Muscle layer of colon (tissue), 2 donors: Measurements from ENCODE around the gene TMED4.
A peak's percentile ranks its signal among the peaks of the same experiment; 100 is the strongest.

Source experiments
- H3K27ac ChIP-seq: one replicate; pipeline ENCODE4 v1.7.0; 2013; ENCODE audit warnings: low read depth, mild to moderate bottlenecking, low read length, moderate library complexity
- H3K27me3 ChIP-seq, 2 donors: one replicate each; pipeline ENCODE4 v1.7.0; 2013; ENCODE audit warnings: low read length in 2 of 2, mild to moderate bottlenecking in 2 of 2; ENCODE audit not compliant: insufficient read depth in 2 of 2, control insufficient read depth in 1 of 2
- H3K36me3 ChIP-seq: one replicate; pipeline ENCODE4 v1.7.0; 2013; ENCODE audit warnings: mild to moderate bottlenecking, low read length; ENCODE audit not compliant: insufficient read depth
- H3K4me1 ChIP-seq: one replicate; pipeline ENCODE4 v1.7.0; 2013; ENCODE audit warnings: mild to moderate bottlenecking, low read length; ENCODE audit not compliant: insufficient read depth
- H3K4me3 ChIP-seq, 2 donors: one replicate each; pipeline ENCODE4 v1.7.0; 2013; ENCODE audit warnings: low read length in 2 of 2, low read depth in 1 of 2, mild to moderate bottlenecking in 1 of 2, moderate library complexity in 1 of 2
- H3K9ac ChIP-seq: one replicate; pipeline ENCODE4 v1.7.0; 2013; ENCODE audit warnings: low read length
- H3K9me3 ChIP-seq: one replicate; pipeline ENCODE4 v1.7.0; 2013; ENCODE audit warnings: mild to moderate bottlenecking, low read length
- donor health status: abdominal sarcoma.
- donor health status: Adenocarcinoma of cecum.

Gene TMED4

DNA sequence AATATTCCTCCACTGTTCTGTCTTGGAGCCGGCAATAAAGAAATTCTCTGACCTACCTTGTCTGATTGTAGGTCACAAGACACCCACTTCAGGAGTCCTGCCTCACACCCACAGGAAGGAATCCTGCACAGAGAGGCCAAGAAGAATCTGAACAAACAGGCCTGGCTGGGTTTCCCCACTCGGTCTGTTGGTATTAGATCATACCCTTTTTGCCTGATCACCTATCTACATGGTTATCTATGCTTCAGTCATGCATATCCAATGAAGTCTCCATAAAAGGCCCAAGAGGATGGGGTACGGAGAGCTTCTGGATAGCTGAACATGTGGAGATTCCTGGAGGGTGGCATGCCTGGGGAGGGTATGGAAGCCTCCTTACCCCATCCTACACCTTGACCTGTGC, 36.7 kb upstream of the TMED4 start:
- Histone ChIP-seq H3K9me3 (no peaks in the 10 kb centered on the region), H3K27ac (no peak overlapping the region), H3K4me3 (no peak overlapping the region), H3K4me1 (peaks cover 15% of the 10 kb centered on the region), H3K36me3 (no peaks in the 10 kb centered on the region), H3K9ac (no peak overlapping the region), H3K27me3 (no peaks in the 10 kb centered on the region)

DNA sequence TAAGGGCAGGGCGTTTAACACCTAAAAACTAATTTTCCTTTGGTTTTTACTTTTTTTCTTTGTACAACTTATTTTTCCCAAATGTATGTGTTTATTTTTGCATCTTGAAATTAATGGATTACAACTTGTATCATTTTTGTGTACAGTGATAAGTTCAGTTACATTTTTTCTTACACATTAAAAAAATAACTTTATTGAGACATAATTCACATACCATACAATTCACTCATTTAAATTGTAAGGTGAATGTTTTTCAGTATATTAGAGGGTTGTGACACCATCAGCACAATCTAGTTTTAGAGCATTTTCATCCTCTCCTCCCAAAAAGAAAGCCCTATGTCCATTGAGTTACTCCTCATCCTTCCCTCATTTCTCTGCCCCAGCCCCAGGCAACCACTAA, 36.0 kb upstream of the TMED4 start:
- no peaks in the 10 kb centered on the region for H3K27me3 ChIP-seq
- peaks cover 13% of the 10 kb centered on the region for H3K4me1 ChIP-seq
- H3K36me3 ChIP-seq, result no peaks in the 10 kb centered on the region
- no peaks in the 10 kb centered on the region for H3K9me3 ChIP-seq
- no peak overlapping the region for H3K27ac ChIP-seq
- no peak overlapping the region for H3K4me3 ChIP-seq
- no peak overlapping the region for H3K9ac ChIP-seq

DNA sequence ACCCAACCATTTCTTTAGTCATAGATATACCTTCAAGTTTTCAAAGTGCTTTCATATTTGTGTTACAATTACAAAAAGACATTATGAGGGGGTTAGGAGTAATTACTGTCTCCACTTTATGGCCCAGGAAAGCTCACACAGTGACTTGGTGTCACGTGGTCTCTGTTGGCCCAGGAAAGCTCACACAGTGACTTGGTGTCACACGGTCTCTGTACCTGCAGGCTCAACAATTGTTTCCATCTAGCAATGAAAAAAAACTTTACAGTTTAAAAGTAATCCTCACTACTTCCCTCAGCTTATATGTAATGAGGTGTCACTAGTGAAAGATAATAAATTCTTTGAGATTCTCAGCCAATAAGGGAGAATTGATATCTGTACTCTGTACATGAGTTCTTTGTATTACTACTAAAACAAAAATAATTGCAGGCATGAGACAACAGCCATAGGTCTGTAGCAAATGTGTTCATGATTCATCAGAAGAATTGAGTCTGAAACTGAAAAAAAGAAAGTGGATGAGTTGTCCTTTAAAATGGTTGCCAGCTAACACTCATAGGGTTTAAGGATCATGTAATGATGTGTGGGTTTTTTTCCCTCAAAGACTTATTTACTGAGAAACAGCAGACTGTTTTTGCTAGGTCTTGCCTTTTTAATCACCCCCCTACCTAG, 35.3 kb upstream of the TMED4 start:
- Histone ChIP-seq H3K4me1 (peaks cover 7% of the 10 kb centered on the region), H3K27ac (no peak overlapping the region), H3K36me3 (no peaks in the 10 kb centered on the region), H3K9me3 (no peaks in the 10 kb centered on the region), H3K4me3 (no peak overlapping the region), H3K27me3 (no peaks in the 10 kb centered on the region), H3K9ac (no peak overlapping the region)

DNA sequence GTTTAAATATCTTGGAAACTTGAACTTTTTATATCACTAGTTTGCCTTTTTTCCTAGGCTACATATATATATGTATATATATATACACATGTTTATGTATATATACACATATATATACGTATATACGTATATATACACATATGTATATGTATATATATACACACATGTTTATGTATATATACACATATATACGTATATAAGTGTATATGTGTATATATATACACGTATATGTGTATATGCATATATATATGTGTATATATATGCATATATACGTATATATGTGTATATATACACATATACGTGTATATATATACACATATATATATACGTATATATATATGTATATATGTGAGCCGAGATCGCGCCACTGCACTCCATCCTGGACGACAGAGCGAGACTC, 34.5 kb upstream of the TMED4 start:
- peaks cover 4% of the 10 kb centered on the region for H3K4me1 ChIP-seq
- H3K36me3 ChIP-seq, result no peaks in the 10 kb centered on the region
- H3K27me3 ChIP-seq, result no peaks in the 10 kb centered on the region
- no peak overlapping the region for H3K9ac ChIP-seq
- no peaks in the 10 kb centered on the region for H3K9me3 ChIP-seq
- no peak overlapping the region for H3K27ac ChIP-seq
- H3K4me3 ChIP-seq, result no peak overlapping the region

DNA sequence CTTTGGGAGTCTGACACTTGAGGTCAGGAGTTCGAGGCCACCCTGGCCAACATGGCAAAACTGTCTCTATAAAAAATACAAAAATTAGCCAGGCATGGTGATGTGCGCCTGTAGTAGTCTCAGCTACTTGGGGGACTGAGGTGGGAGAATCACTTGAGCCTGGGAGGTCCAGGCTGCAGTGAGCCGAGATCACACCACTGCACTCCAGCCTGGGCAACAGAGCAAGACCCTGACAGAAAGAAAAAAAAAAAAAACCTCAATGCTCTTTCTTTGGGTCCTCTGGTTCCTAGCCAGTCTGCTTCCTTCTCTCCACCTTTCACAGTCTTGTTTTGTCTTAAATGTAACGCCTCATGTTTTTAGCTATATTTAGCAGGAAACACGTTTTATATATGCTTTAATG, 33.8 kb upstream of the TMED4 start:
- peaks cover 4% of the 10 kb centered on the region for H3K4me1 ChIP-seq
- no peaks in the 10 kb centered on the region for H3K36me3 ChIP-seq
- H3K4me3 ChIP-seq, result no peak overlapping the region
- no peaks in the 10 kb centered on the region for H3K27me3 ChIP-seq
- H3K27ac ChIP-seq, result no peak overlapping the region
- no peaks in the 10 kb centered on the region for H3K9me3 ChIP-seq
- H3K9ac ChIP-seq, result no peak overlapping the region

DNA sequence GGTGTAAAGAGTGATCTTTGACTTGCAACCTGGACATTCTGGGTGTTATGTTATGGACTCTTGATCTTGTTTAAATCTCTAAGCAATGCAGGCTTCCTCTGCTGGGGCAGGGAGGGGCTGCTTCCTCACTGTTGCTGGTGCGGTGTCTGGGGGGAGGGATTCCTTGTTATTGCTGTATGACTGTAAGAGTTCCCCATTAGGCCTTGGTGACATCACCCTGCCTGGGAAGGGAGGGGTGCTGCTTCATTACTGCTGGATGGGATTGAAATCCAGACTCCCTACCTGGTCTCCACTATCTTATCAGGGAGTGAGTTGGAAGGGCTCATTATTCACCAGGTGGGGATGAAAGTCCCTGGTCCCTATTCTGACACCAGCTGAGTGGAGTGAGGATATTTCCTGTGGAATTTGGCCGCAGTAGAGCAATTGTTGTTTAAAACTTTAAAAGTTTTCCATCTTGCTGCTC, 33.1 kb upstream of the TMED4 start:
- Histone ChIP-seq H3K27ac (no peak overlapping the region), H3K27me3 (no peaks in the 10 kb centered on the region), H3K36me3 (no peaks in the 10 kb centered on the region), H3K9ac (no peak overlapping the region), H3K4me1 (no peaks in the 10 kb centered on the region), H3K9me3 (no peaks in the 10 kb centered on the region), H3K4me3 (no peak overlapping the region)

DNA sequence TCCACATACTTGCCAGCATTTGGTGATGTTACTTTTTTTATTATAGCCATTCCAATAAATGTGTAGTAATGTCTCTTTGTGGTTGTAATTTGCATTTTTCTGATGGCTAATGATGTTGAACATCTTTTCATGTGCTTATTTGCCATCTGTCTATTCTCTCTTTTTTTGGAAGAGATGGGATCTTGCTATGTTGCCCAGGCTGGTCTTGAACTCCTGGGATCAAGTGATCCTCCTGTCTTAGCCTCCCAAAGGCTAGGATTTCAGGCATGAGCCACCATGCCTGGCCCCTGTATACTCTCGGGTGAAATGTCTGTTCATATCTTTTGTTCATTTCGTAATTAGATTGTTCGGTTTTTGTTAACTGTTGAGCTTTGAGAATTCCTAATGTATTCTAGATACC, 27.8 kb upstream of the TMED4 start:
- H3K27ac ChIP-seq, result no peak overlapping the region

DNA sequence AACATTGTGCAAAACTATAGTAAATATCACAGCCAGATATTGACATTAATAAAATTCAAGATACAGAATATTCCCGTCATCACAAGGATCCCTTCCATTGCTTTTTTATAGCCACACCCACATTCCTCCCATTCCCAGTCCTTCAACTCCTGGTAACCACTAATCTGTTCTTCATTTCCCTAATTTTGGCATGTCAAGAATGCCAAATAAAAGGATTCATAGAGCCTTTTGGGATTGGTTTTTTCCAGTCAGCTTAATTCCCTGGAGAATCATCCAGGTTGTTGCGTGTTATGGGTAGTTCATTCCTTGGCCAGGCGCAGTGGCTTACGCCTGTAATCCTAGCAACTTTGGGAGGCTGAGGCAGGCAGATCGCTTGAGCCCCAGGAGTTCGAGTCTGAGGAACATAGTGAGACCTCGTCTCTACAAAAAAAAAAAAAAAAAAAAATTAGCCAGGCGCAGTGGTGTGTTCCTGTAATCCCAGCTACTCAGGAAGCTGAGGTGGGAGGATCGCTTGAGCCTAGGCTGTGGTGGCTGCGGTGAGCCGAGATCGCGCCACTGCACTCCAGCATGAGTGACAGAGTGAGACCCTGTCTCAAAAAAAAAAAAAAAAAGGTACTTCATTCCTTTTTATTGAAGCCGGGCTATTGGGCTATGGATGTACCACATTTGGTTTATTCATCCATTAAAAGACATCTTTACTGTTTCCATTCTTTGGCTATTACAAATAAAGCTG, 27.1 kb upstream of the TMED4 start:
- H3K9me3 ChIP-seq, result no peaks in the 10 kb centered on the region
- no peak overlapping the region for H3K9ac ChIP-seq
- no peaks in the 10 kb centered on the region for H3K27me3 ChIP-seq
- H3K36me3 ChIP-seq, result no peaks in the 10 kb centered on the region
- H3K27ac ChIP-seq, result no peak overlapping the region
- H3K4me3 ChIP-seq, result no peak overlapping the region
- peaks cover 10% of the 10 kb centered on the region for H3K4me1 ChIP-seq

More for the DNA sequence above, 27.8 kb upstream of the TMED4 start:
- H3K9ac ChIP-seq, result no peak overlapping the region
- no peaks in the 10 kb centered on the region for H3K36me3 ChIP-seq
- peaks cover 10% of the 10 kb centered on the region for H3K4me1 ChIP-seq
- H3K27me3 ChIP-seq, result no peaks in the 10 kb centered on the region
- no peaks in the 10 kb centered on the region for H3K9me3 ChIP-seq
- H3K4me3 ChIP-seq, result no peak overlapping the region

DNA sequence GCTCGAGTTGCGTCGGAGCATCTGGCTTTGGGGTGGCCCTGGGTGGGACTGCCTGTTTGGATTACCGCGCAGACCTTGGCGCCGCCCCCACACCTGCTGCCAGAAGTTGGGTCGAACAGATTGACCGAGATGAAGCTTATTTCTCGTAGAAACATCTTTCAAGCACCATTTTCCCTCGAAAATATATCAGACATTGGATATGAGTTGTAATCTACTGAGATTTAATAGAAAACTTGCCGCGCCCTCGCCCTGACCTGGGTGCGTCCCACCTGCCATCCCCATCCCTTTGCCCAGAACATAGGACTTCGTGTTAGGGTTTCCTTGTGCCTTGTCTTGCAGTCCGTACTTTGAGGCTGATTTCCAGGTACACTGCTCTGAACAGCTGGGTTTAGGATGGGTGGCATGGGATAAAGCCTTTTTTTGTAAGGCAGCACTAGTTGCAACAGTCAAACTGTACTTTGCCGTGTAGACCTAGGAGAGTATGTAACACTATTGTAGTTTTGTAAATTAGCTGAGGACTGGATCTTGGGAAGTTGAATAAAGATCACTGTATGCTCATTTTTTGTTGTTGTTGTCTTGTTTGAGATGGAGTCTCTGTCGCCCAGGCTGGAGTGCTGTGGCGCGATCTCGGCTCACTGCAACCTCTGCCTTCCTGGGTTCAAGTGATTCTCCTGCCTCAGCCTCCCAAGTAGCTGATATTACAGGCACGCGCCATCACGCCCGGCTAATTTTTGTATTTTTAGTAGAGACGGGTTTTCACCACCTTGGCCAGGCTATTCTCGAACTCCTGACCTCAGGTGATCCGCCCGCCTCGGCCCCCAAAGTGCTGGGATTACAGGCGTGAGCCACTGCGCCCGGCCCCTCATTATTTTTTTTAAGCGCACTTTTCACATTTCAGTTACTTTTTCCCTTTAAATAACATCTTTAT, 25.4 kb upstream of the TMED4 start:
- Histone ChIP-seq H3K27ac (peak overlapping the region; percentile 93), H3K36me3 (no peaks in the 10 kb centered on the region), H3K9ac (peak overlapping the region; percentile 95), H3K27me3 (no peaks in the 10 kb centered on the region), H3K4me1 (peaks cover 10% of the 10 kb centered on the region), H3K4me3 (peak overlapping the region; percentile 43 to 98), H3K9me3 (no peaks in the 10 kb centered on the region)

DNA sequence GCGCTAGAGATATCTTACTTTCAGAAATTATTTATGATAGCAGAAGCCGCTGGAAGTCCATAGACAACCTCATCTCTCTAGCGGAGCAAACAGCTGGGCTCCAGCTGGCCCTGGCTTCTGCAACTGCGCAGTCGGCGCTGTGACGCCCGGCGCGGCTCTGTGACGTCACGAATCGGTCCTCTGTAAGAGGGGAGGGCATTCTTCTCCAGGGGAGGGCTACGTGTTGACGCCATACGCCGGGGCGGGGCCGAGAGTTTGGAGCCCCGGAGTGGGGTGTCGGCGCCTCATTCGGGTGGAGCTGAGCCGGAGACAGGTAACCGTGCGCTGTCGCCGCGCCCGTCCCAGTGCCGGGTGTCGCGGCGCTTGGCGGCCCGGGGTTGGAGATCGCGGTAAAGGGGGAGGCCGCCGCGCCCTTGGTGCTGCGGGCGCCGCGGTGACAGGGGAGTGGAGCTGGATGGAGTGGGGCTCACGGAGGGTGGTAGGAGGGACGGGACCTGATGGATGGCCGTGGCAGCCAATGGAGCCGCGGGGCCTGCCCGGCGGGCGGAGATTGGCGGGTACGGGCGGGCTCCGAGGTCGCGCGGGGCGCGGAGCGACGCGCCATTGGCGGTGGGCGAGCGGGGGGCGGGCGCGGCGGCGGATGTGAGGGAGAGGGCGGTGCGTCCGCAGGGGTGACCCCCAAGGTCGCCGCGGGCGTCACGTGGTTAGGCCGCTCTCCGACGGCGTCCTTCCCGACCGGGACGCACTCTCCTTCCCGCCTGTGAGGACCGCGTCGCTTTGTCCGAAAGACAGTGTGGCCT, 24.5 kb upstream of the TMED4 start, which contains the start of gene OGDH:
Gene OGDH (plus strand): TSS at position 287 of the 800 bp plus-strand sequence. CDS start 17,717 bp downstream, outside the sequence.
- Histone ChIP-seq H3K4me1 (peaks cover 10% of the 10 kb centered on the region), H3K9ac (peak within 1 kb of the TSS; percentile 95), H3K27ac (peak within 1 kb of the TSS; percentile 93), H3K27me3 (no peaks in the 10 kb centered on the region), H3K36me3 (no peaks in the 10 kb centered on the region), H3K9me3 (no peaks in the 10 kb centered on the region), H3K4me3 (peak within 1 kb of the TSS; percentile 73 to 98)
